Keratinocyte (primary cell): ENCODE measurements around the gene PPME1. TPM values are rescaled to one million over a fixed set of nuclear protein-coding genes. Genes with fewer than 3 reads are reported as not detected.

Source experiments
- DNase-seq: peaks from one replicate; pipeline ENCODE4 v3.0.0-alpha.2; 2011; ENCODE audit warnings: low read depth, missing footprints, low spot score
- FAIRE-seq: peaks from 2 replicates; lab custom pipeline; 2011; peaks lifted over from hg19 to GRCh38; lab: Jason Lieb, UNC
- H2AFZ ChIP-seq: 2 replicates; pipeline ENCODE4 v1.6.0; 2012; ENCODE audit warnings: low read length, control low read depth, inconsistent platforms; ENCODE audit not compliant: control insufficient read depth
- H3K27ac ChIP-seq: 2 replicates; pipeline ENCODE4 v1.5.1; 2011; ENCODE audit warnings: low read length; ENCODE audit not compliant: control insufficient read depth, insufficient read depth
- H3K27me3 ChIP-seq: 3 replicates; pipeline ENCODE4 v1.6.0; 2011; ENCODE audit warnings: low read length; ENCODE audit not compliant: control insufficient read depth, insufficient read depth; ENCODE audit errors: extremely low read depth
- H3K36me3 ChIP-seq, 2 experiments: 2 replicates in 1 of 2; 3 replicates in 1 of 2; pipeline ENCODE4 v1.5.1; 2011; ENCODE audit warnings: low read length in 2 of 2, mild to moderate bottlenecking in 1 of 2; ENCODE audit not compliant: control insufficient read depth in 2 of 2, insufficient read depth in 2 of 2; ENCODE audit errors: extremely low read depth in 1 of 2
- H3K4me1 ChIP-seq: 3 replicates; pipeline ENCODE4 v1.5.1; 2011; ENCODE audit warnings: low read length; ENCODE audit not compliant: control insufficient read depth, insufficient read depth; ENCODE audit errors: extremely low read depth
- H3K4me2 ChIP-seq: 3 replicates; pipeline ENCODE4 v1.6.0; 2011; ENCODE audit warnings: low read depth, low read length; ENCODE audit not compliant: control insufficient read depth, insufficient read depth; ENCODE audit errors: extremely low read depth
- H3K4me3 ChIP-seq, 3 experiments: fragments of 200-600 bp in 1 of 3; sonication (generic) in 1 of 3; 2 replicates in 2 of 3; 3 replicates in 1 of 3; pipeline ENCODE4 v1.5.1; 2011 to 2016; ENCODE audit warnings: low read length in 3 of 3, mild to moderate bottlenecking in 3 of 3, control low read depth in 2 of 3, inconsistent platforms in 1 of 3, low read depth in 1 of 3, mixed read lengths in 1 of 3, mixed run types in 1 of 3, moderate library complexity in 1 of 3; ENCODE audit not compliant: control insufficient read depth in 2 of 3, insufficient read depth in 2 of 3; ENCODE audit errors: extremely low read depth in 1 of 3
- H3K79me2 ChIP-seq: 2 replicates; pipeline ENCODE4 v1.6.0; 2012; ENCODE audit warnings: low read length; ENCODE audit not compliant: control insufficient read depth, insufficient read depth
- H3K9ac ChIP-seq: 3 replicates; pipeline ENCODE4 v1.6.0; 2011; ENCODE audit warnings: low read length; ENCODE audit not compliant: control insufficient read depth, insufficient read depth; ENCODE audit errors: extremely low read depth
- H3K9me1 ChIP-seq: 3 replicates; pipeline ENCODE4 v1.6.0; 2011; ENCODE audit warnings: low read length; ENCODE audit not compliant: control insufficient read depth, insufficient read depth; ENCODE audit errors: extremely low read depth
- H3K9me3 ChIP-seq: 2 replicates; pipeline ENCODE4 v1.5.1; 2012; ENCODE audit warnings: low read depth, low read length; ENCODE audit not compliant: control insufficient read depth
- H4K20me1 ChIP-seq: 3 replicates; pipeline ENCODE4 v1.6.0; 2011; ENCODE audit warnings: low read length; ENCODE audit not compliant: control insufficient read depth, insufficient read depth; ENCODE audit errors: extremely low read depth
- CTCF ChIP-seq, 3 experiments: IDR thresholded peaks in 1 of 3; conservative IDR thresholded peaks in 1 of 3; optimal IDR thresholded peaks in 1 of 3; 2 replicates in 2 of 3; 3 replicates in 1 of 3; pipeline versions ENCODE3 to v1.5.1; 2011; ENCODE audit warnings: low read length in 3 of 3, mild to moderate bottlenecking in 3 of 3, moderate library complexity in 2 of 3, control low read depth in 1 of 3, inconsistent platforms in 1 of 3; ENCODE audit not compliant: insufficient read depth in 2 of 3; ENCODE audit errors: extremely low read depth in 1 of 3
- EZH2 ChIP-seq: IDR thresholded peaks from one replicate; pipeline ENCODE4 v1.6.1; 2012; ENCODE audit warnings: inconsistent platforms, mild to moderate bottlenecking, low read length, moderate library complexity
- dilution Hi-C: fragments of 300-500 bp; cut with MboI; formaldehyde crosslinking; loops from one replicate; pipeline ENCODE4 v1.7.0; 2020; ENCODE audit warnings: low sequenced_read_pairs; ENCODE audit not compliant: extremely low pct_ligation_motif_present
- polyA plus RNA-seq, 5 experiments: library from polyadenylated mRNA; depleted of rRNA in 3 of 5; stranded (reverse) in 3 of 5; stranded (forward) in 1 of 5; unstranded in 1 of 5; fragments of >200 nt; gene quantifications; 1 replicate in 1 of 5; 2 replicates in 3 of 5; 3 replicates in 1 of 5; pipeline versions ENCODE4 v1.2.1 to v1.2.3, GENCODE V29; 2011 to 2012; ENCODE audit warnings: missing spikeins in 2 of 5, low read depth in 1 of 5, low replicate concordance in 1 of 5

PPME1 gene
- polyA plus RNA-seq, 1 donor (not counting 4 experiments of a cell fraction or from before 2014, with no cell fraction given), result 34.0 TPM

GRCh38 chr11:74206746-74207145 is 35.7 kb downstream of the PPME1 start:
- TF ChIP-seq EZH2, result no peak
- no peak for TF ChIP-seq CTCF (optimal IDR thresholded peaks at IDR 0.05 in 1 of 3, IDR thresholded peaks at IDR 0.05 in 1 of 3, conservative IDR thresholded peaks at IDR 0.05 in 1 of 3; ENCODE audit: extremely low read depth in 1 of 3, insufficient read depth in 2 of 3, low read length in 3 of 3)
- no peaks in the 10 kb centered on the region for H4K20me1 ChIP-seq
- no peak overlapping the region for H3K27ac ChIP-seq
- no peak for FAIRE-seq
- peaks cover 5 to 13% of the 10 kb centered on the region in 2 experiments for H3K36me3 ChIP-seq
- no peak overlapping the region for H2AFZ ChIP-seq
- H3K9ac ChIP-seq, result no peak overlapping the region
- H3K4me1 ChIP-seq, result no peaks in the 10 kb centered on the region
- H3K9me1 ChIP-seq, result no peaks in the 10 kb centered on the region
- H3K4me3 ChIP-seq, result no peak overlapping the region
- H3K4me2 ChIP-seq, result no peak overlapping the region
- H3K9me3 ChIP-seq, result no peaks in the 10 kb centered on the region
- no peaks in the 10 kb centered on the region for H3K79me2 ChIP-seq
- no peak for DNase-seq
- dilution Hi-C loops, result no loop called here
- no peaks in the 10 kb centered on the region for H3K27me3 ChIP-seq

GRCh38 chr11:74208507-74208906 is 37.4 kb downstream of the PPME1 start:
- dilution Hi-C loops, result no loop called here
- Histone ChIP-seq H3K9ac (no peak overlapping the region), H3K4me3 (no peak overlapping the region), H2AFZ (no peak overlapping the region), H3K27ac (no peak overlapping the region), H3K4me2 (no peak overlapping the region), H3K9me3 (no peaks in the 10 kb centered on the region), H3K4me1 (no peaks in the 10 kb centered on the region), H4K20me1 (no peaks in the 10 kb centered on the region), H3K36me3 (peaks cover 8 to 17% of the 10 kb centered on the region in 2 experiments), H3K27me3 (no peaks in the 10 kb centered on the region), H3K9me1 (no peaks in the 10 kb centered on the region), H3K79me2 (no peaks in the 10 kb centered on the region)
- FAIRE-seq (no peak), DNase-seq (no peak)
- TF ChIP-seq CTCF (optimal IDR thresholded peaks at IDR 0.05 in 1 of 3, IDR thresholded peaks at IDR 0.05 in 1 of 3, conservative IDR thresholded peaks at IDR 0.05 in 1 of 3; ENCODE audit: extremely low read depth in 1 of 3, insufficient read depth in 2 of 3, low read length in 3 of 3) (no peak), EZH2 (no peak)
